ENCODE results near the gene CDK5RAP3. TPM values are rescaled to one million over a fixed set of nuclear protein-coding genes. Genes with fewer than 3 reads are reported as not detected.

Gene CDK5RAP3
- total and polyA plus RNA-seq, 4 donors = 77.0 to 147 (median 137) TPM

DNA sequence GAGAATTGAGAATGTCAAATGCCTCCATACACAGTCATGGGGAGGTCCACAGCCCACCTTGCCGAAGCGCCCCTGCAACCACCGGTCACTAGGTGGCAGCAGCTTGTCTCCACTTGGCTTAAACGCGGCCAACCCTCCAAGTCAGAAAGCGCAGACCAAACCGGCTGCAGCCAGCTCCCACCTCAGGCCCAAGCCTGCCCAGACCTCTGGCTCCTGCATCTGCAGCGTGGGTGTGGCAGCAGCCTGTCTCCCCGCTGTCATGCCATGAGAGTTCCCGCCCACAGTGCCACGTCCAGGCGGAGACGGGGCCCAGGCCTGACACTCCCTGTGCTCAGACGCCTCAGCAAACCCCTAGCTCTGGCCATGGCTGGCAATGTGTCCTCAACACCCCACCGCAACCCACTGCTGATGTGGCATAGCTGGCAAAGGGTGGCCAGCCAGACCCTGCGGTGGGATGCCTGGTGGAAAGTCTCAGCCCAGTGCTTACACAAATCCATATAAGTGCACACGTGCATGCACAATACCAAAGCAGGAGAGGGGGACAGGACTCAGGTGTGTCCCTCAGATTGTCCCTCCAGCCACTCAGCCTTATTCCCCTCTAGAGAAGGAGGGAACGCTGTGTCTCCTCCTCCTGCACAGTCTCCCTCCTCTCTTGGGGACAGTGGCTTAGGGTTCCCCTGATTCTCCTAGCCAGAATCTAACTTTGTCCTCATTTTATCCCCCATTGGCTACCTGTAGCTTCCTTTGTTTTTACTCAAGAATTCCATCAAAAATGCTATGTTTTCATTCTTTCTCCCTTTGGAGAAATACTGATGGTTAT, 55.8 kb downstream of the CDK5RAP3 start:
- WGBS (ENCODE audit: insufficient coverage) = 13% methylated on average over 16 of the region's 18 CpGs
- Histone ChIP-seq H3K27me3 (ENCODE audit: control insufficient read depth, insufficient read depth, low read length) (no peaks in the 10 kb centered on the region), H3K36me3 (ENCODE audit: control insufficient read depth, insufficient read depth, low read length) (no peaks in the 10 kb centered on the region), H3K4me1 (ENCODE audit: control insufficient read depth, insufficient read depth, low read length) (peaks cover 42% of the 10 kb centered on the region), H3K9me3 (ENCODE audit: control insufficient read depth, insufficient read depth, low read length) (no peaks in the 10 kb centered on the region), H3K4me3 (ENCODE audit: low read depth, low read length) (no peak overlapping the region), H3K27ac (ENCODE audit: low read depth, low read length) (peak overlapping the region; percentile 74)
- peak in 2 of 6 donors; percentile 94 to 97 for DNase-seq (ENCODE audit: low read depth in 4 of 6, low spot score in 6 of 6)

DNA sequence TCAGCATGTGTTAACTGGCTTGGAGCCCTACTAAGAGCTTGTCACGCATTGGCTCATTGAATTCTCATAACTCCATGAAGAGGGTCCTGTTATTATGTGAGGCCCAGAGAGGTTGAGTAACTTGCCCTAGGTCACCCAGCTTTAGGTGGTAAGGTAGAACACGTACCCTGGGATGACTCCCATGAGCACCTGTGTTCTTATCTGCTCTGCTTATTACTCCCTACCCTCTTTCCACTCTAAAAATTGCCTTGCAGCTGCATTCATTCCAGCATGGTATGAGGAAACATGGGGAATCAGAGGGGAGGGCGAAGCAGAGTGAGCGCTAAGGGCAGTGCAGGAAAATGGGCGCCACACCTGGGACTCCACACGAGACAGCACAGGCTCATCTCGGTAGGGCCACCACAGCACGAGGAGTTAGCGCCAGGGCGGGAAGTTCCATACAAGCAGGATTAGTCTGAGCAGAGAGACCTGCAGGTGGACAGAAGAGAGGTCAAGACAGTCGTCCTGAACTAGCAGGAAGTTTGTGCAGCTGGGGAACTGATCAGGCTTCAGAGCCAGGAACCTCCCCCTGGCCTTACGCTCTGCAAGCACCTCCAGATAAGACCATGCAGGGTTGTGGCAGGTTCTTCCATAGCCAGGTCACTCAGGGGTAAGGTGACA, 56.5 kb downstream of the CDK5RAP3 start:
- H3K4me3 ChIP-seq (ENCODE audit: low read depth, low read length) = no peak overlapping the region
- H3K4me1 ChIP-seq (ENCODE audit: control insufficient read depth, insufficient read depth, low read length) = peaks cover 42% of the 10 kb centered on the region
- no peak overlapping the region for H3K27ac ChIP-seq (ENCODE audit: low read depth, low read length)
- no peaks in the 10 kb centered on the region for H3K9me3 ChIP-seq (ENCODE audit: control insufficient read depth, insufficient read depth, low read length)
- no peak for DNase-seq (ENCODE audit: low read depth in 4 of 6, low spot score in 6 of 6)
- whole genome bisulfite sequencing (ENCODE audit: insufficient coverage) = 85% methylated on average over 10 of the region's 12 CpGs
- H3K36me3 ChIP-seq (ENCODE audit: control insufficient read depth, insufficient read depth, low read length) = no peaks in the 10 kb centered on the region
- no peaks in the 10 kb centered on the region for H3K27me3 ChIP-seq (ENCODE audit: control insufficient read depth, insufficient read depth, low read length)

- Histone ChIP-seq H3K4me3 (ENCODE audit: low read depth, low read length) (no peak overlapping the region), H3K27ac (ENCODE audit: low read depth, low read length) (no peak overlapping the region), H3K4me1 (ENCODE audit: control insufficient read depth, insufficient read depth, low read length) (peaks cover 35% of the 10 kb centered on the region), H3K27me3 (ENCODE audit: control insufficient read depth, insufficient read depth, low read length) (no peaks in the 10 kb centered on the region), H3K9me3 (ENCODE audit: control insufficient read depth, insufficient read depth, low read length) (no peaks in the 10 kb centered on the region), H3K36me3 (ENCODE audit: control insufficient read depth, insufficient read depth, low read length) (no peaks in the 10 kb centered on the region)
- WGBS (ENCODE audit: insufficient coverage) = no CpG with 5 or more reads among the region's 1 CpG
- no peak for DNase-seq (ENCODE audit: low read depth in 4 of 6, low spot score in 6 of 6)
Measured at GRCh38 chr17:48028736-48029135, 57.8 kb downstream of the CDK5RAP3 start.

- H3K4me3 ChIP-seq (ENCODE audit: low read depth, low read length) = no peak overlapping the region
- 22% methylated on average over 5 of the region's 5 CpGs for WGBS (ENCODE audit: insufficient coverage)
- H3K4me1 ChIP-seq (ENCODE audit: control insufficient read depth, insufficient read depth, low read length) = peaks cover 20% of the 10 kb centered on the region
- H3K27ac ChIP-seq (ENCODE audit: low read depth, low read length) = peak overlapping the region; percentile 50
- H3K27me3 ChIP-seq (ENCODE audit: control insufficient read depth, insufficient read depth, low read length) = no peaks in the 10 kb centered on the region
- peak in 1 of 6 donors; percentile 80 for DNase-seq (ENCODE audit: low read depth in 4 of 6, low spot score in 6 of 6)
- no peaks in the 10 kb centered on the region for H3K36me3 ChIP-seq (ENCODE audit: control insufficient read depth, insufficient read depth, low read length)
- H3K9me3 ChIP-seq (ENCODE audit: control insufficient read depth, insufficient read depth, low read length) = no peaks in the 10 kb centered on the region
Measured at GRCh38 chr17:48030531-48030930, 59.6 kb downstream of the CDK5RAP3 start.

Other genes starting within 250 kb of the CDK5RAP3 start
- under 1 TPM; 0.17 to 0.20 TPM for gene TBX21, start 237.9 kb upstream of the CDK5RAP3 start, total RNA-seq
- under 1 TPM; 0.32 to 0.36 TPM for gene TBX21, start 237.9 kb upstream of the CDK5RAP3 start, polyA plus RNA-seq (ENCODE audit: insufficient read length in 2 of 2)
- 10 to 100 TPM in 1 of 2 donors, 1 to 10 TPM in 1; 7.1 to 12.5 TPM for gene OSBPL7, start 149.3 kb upstream of the CDK5RAP3 start, total RNA-seq
- 10 to 100 TPM; 23.1 to 25.6 TPM for gene OSBPL7, start 149.3 kb upstream of the CDK5RAP3 start, polyA plus RNA-seq (ENCODE audit: insufficient read length in 2 of 2)
- 10 to 100 TPM; 10.6 to 30.0 TPM for gene MRPL10, start 139.6 kb upstream of the CDK5RAP3 start, total RNA-seq
- gene MRPL10, start 139.6 kb upstream of the CDK5RAP3 start, polyA plus RNA-seq (ENCODE audit: insufficient read length in 2 of 2) = 10 to 100 TPM; 37.6 to 40.8 TPM
- gene LRRC46, start 139.4 kb upstream of the CDK5RAP3 start, total RNA-seq = 1 to 10 TPM in 1 of 2 donors, under 1 TPM in 1; 0.40 to 3.4 TPM
- 10 to 100 TPM in 1 of 2 donors, 1 to 10 TPM in 1; 8.9 to 13.1 TPM for gene LRRC46, start 139.4 kb upstream of the CDK5RAP3 start, polyA plus RNA-seq (ENCODE audit: insufficient read length in 2 of 2)
- 10 to 100 TPM; 13.7 to 44.2 TPM for gene SCRN2, start 129.8 kb upstream of the CDK5RAP3 start, total RNA-seq
- 10 to 100 TPM; 31.5 to 35.9 TPM for gene SCRN2, start 129.8 kb upstream of the CDK5RAP3 start, polyA plus RNA-seq (ENCODE audit: insufficient read length in 2 of 2)
- under 1 TPM; 0.22 to 0.30 TPM for gene SP6, start 120.0 kb upstream of the CDK5RAP3 start, total RNA-seq
- gene SP6, start 120.0 kb upstream of the CDK5RAP3 start, polyA plus RNA-seq (ENCODE audit: insufficient read length in 2 of 2) = under 1 TPM; 0.51 to 0.92 TPM
- 1 to 10 TPM; 1.6 to 3.3 TPM for gene SP2, start 74.9 kb upstream of the CDK5RAP3 start, total RNA-seq
- 10 to 100 TPM; 25.5 to 25.9 TPM for gene SP2, start 74.9 kb upstream of the CDK5RAP3 start, polyA plus RNA-seq (ENCODE audit: insufficient read length in 2 of 2)
- 10 to 100 TPM; 22.4 to 24.0 TPM for gene PNPO, start 29.5 kb upstream of the CDK5RAP3 start, total RNA-seq
- 10 to 100 TPM; 26.0 to 26.7 TPM for gene PNPO, start 29.5 kb upstream of the CDK5RAP3 start, polyA plus RNA-seq (ENCODE audit: insufficient read length in 2 of 2)
- gene PRR15L, start 13.2 kb upstream of the CDK5RAP3 start, total RNA-seq = under 1 TPM in 1 of 2 donors, not detected in 1; 0.17 TPM
- under 1 TPM in 1 of 2 donors, not detected in 1; 0.27 TPM for gene PRR15L, start 13.2 kb upstream of the CDK5RAP3 start, polyA plus RNA-seq (ENCODE audit: insufficient read length in 2 of 2)
- 100 to 1,000 TPM in 1 of 2 donors, 10 to 100 TPM in 1; 27.1 to 137 TPM for gene COPZ2, start 66.7 kb downstream of the CDK5RAP3 start, total RNA-seq
- gene COPZ2, start 66.7 kb downstream of the CDK5RAP3 start, polyA plus RNA-seq (ENCODE audit: insufficient read length in 2 of 2) = 10 to 100 TPM in 1 of 2 donors, 1 to 10 TPM in 1; 7.8 to 35.6 TPM
- 10 to 100 TPM; 87.4 to 94.2 TPM for gene NFE2L1, start 77.2 kb downstream of the CDK5RAP3 start, total RNA-seq
- 100 to 1,000 TPM; 139 to 148 TPM for gene NFE2L1, start 77.2 kb downstream of the CDK5RAP3 start, polyA plus RNA-seq (ENCODE audit: insufficient read length in 2 of 2)
- gene CBX1, start 130.4 kb downstream of the CDK5RAP3 start, total RNA-seq = 100 to 1,000 TPM in 1 of 2 donors, 10 to 100 TPM in 1; 76.2 to 110 TPM
- 100 to 1,000 TPM; 210 to 240 TPM for gene CBX1, start 130.4 kb downstream of the CDK5RAP3 start, polyA plus RNA-seq (ENCODE audit: insufficient read length in 2 of 2)
- 10 to 100 TPM; 13.4 to 18.9 TPM for gene SNX11, start 136.7 kb downstream of the CDK5RAP3 start, total RNA-seq
- gene SNX11, start 136.7 kb downstream of the CDK5RAP3 start, polyA plus RNA-seq (ENCODE audit: insufficient read length in 2 of 2) = 10 to 100 TPM; 23.4 to 30.0 TPM

Measured in spinal cord (tissue), 10 donors.